SK-N-MC (cell line): ENCODE results near the gene SLC35F4.

Source experiments
- EZH2 ChIP-seq: fragments of 200-600 bp; sonication (generic); IDR thresholded peaks from one replicate; pipeline ENCODE4 v1.6.1; 2017; ENCODE audit warnings: antibody characterized with exemption
- POLR2AphosphoS5 ChIP-seq: IDR thresholded peaks from 2 replicates; pipeline ENCODE4 v1.6.1; 2012; ENCODE audit warnings: mild to moderate bottlenecking, low read depth, low read length, borderline replicate concordance

- TF ChIP-seq POLR2AphosphoS5 (no peak), EZH2 (no peak)
These were observed 305.2 kb downstream of the SLC35F4 start for GRCh38 chr14:57560681-57561080.
